NCI-H748 treated with DMSO at 0.1 percent for 48 hours (cell line): ENCODE results near the gene COPS9.

ENCODE experiments used
- DNase-seq: peaks from one replicate; lab custom pipeline; 2025; lab: John Stamatoyannopoulos, UW

Gene COPS9

DNA sequence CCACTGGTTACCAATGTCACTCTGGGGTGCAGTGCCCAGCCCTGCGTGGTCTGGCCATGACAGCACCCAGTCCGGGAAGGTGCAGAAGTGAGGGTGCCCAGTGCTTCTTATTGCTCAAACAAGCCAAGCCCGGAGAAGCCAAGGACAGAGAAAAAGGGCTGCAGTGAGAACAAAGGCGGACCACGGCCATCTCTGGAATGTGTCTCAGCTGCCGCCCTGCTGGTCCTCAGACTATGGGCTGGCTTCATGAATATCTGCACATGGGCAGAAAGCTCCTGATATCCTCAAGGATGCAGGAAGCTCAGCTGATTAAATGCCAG is 28.7 kb downstream of the COPS9 start:
- no peak for DNase-seq

GRCh38 chr2:240106765-240107476 is 29.2 kb downstream of the COPS9 start:
- no peak for DNase-seq

GRCh38 chr2:240105982-240106381 is 30.1 kb downstream of the COPS9 start:
- DNase-seq = no peak

DNA sequence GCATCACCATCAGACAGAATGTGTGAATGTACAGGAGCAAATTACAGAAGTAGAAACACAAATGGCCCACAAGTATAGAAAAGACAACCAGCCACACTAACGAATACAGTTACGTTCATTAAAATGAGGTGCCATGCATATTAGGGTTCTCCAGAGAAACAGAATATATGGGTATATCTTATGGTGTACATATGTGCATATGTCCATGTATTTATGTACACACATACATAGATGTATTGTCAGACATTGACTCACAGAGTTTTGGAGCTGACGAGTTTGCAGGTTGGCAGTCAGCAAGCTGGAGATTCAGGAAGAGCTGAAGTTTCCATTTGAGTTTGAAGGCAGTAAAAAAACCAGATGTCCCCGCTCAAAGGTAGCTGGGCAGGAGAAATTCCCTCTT is 33.0 kb downstream of the COPS9 start:
- no peak for DNase-seq

- DNase-seq = no peak
These were observed 37.8 kb downstream of the COPS9 start for GRCh38 chr2:240098349-240098748.

DNA sequence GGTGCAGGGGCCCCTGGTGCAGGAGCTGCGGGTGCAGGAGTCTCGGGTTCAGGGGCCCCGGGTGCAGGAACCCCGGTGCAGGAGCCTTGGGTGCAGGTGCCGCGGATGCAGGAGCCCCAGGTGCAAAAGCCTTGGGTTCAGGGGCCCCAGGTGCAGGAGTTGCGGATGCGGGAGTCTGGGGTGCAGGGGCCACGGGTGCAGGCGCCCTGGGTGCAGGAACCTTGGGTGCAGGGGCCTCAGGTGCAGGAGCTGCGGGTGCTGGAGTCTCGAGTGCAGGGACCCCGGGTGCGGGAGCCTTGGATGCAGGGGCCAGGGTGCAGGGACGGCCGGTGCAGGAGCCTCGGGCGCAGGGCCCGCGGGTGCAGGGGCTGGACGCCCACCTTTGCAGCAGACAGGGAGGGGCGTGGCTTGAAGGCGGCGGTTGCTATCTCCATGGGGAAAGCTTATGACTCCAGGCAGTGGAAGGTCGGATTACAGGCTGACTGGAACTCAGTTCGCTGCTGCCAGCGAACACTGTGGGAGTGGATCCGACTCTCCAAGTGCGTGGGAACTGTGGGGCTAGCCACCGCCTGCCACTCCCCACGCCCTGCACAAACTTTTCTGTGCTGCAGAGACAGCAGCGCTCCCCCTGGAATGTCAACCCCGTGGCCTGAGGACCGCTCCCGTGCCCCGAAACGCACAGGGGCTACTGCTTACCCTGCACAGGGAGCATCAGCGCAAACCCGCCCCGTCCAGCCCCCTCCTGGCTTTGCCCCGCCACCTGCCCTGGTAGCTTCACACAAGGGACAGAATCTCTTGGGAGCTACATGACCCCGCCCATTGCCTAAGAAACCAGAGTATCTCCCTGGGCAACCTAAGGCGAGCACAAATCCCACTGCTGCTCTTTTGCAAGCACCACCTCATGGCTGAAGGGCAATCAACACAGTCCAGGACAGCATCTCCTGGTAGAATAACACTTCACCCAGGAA is 40.3 kb downstream of the COPS9 start:
- DNase-seq = no peak

DNA sequence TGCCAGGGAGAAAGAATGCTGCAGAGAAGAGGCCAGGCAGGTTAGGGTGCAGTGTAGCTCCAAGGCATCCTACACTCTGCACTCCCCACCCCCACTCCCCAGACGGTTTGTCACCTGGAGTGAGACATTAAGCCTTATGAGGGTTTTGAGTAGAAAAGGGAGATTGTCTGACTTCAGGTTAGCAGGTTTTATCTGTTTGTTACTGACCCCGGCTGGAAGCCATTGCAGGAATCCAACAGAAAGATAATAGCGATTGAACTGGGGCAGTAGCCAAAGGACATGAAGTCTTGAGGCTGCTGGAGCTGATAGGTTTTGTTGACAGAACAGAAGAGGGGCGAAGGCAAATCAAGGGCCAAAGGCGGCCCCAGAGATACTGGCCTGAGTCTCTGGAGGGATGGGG is 46.8 kb downstream of the COPS9 start:
- DNase-seq = no peak

DNA sequence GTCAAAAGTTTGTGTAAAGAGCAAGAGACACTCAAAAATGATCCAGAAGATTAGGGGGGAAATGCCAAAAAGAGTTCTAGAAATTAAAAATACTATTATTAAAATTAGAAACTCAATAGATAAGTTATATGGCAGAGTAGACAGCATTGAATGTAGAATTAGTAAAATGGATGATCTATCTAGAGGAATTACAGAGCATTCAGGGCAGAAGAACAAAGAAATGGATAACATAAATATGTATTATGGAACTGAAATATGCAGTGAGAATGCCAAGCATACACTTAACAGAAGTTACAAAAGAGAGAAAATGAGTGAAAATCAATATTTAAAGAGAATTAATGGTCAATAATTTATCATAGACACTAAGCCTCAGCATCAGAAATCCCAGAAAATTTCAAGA is 49.5 kb downstream of the COPS9 start:
- no peak for DNase-seq
